Esophagus muscularis mucosa (tissue), 4 donors: ENCODE data around the gene BCS1L. TPM values are rescaled to one million over a fixed set of nuclear protein-coding genes. Genes with fewer than 3 reads are reported as not detected.

Experiments used
- DNase-seq: peaks from one replicate; pipeline ENCODE4 v3.0.0-alpha.2; 2017; ENCODE audit errors: extremely low spot score
- H3K27ac ChIP-seq, 4 donors: fragments of 200-600 bp; sonication (generic); replicated peaks in 1 of 4; 1 replicate in 3 of 4; 2 replicates in 1 of 4; pipeline ENCODE4 v1.5.1; 2016 to 2019; ENCODE audit warnings: mild to moderate bottlenecking in 1 of 4
- H3K27me3 ChIP-seq, 4 donors: fragments of 200-600 bp; sonication (generic); one replicate each; pipeline versions ENCODE4 v1.5.1 to v1.6.0; 2016 to 2019
- H3K36me3 ChIP-seq, 4 donors: fragments of 200-600 bp; sonication (generic); one replicate each; pipeline ENCODE4 v1.5.1; 2016 to 2019
- H3K4me1 ChIP-seq, 4 donors: fragments of 200-600 bp; sonication (generic); one replicate each; pipeline ENCODE4 v1.5.1; 2016 to 2019
- H3K4me3 ChIP-seq, 4 donors: fragments of 200-600 bp; sonication (generic); 1 replicate in 2 of 4; 2 replicates in 2 of 4; pipeline ENCODE4 v1.5.1; 2016 to 2019; ENCODE audit warnings: mild to moderate bottlenecking in 4 of 4, moderate library complexity in 1 of 4
- H3K9me3 ChIP-seq, 4 donors: fragments of 200-600 bp; sonication (generic); 1 replicate in 3 of 4; 2 replicates in 1 of 4; pipeline ENCODE4 v1.5.1; 2016 to 2019
- EP300 ChIP-seq: sonication (generic); formaldehyde crosslinking; IDR thresholded peaks from one replicate; pipeline ENCODE4 v1.6.1; 2017; ENCODE audit warnings: antibody characterized with exemption
- POLR2A ChIP-seq: fragments of 450-650 bp; IDR thresholded peaks from one replicate; pipeline ENCODE4 v1.6.1; 2017; ENCODE audit warnings: antibody characterized with exemption, moderate library complexity, mild to moderate bottlenecking, low read depth
- POLR2AphosphoS5 ChIP-seq, 2 donors: sonication (generic); formaldehyde crosslinking; IDR thresholded peaks; one replicate each; pipeline ENCODE4 v1.6.1; 2017; ENCODE audit warnings: antibody characterized with exemption in 2 of 2
- WGBS: methylation state at CpG from one replicate; pipeline ENCODE4 v1.1.5; 2018; 5-methylcytosine and 5-hydroxymethylcytosine counted together
- intact Hi-C: fragments of 100-400 bp; cut with DNase I; formaldehyde crosslinking; loops from one replicate; pipeline ENCODE4 v1.15.1; 2023
- total RNA-seq, 4 donors: library from RNA; depleted of rRNA; stranded (reverse); fragments of >200 nt; gene quantifications; one replicate each; pipeline versions ENCODE4 v1.1.0 to v1.2.1, GENCODE V29; 2016
- TF ChIP-seq, protein P1 (sequence below), 3 experiments: fragments of 200-600 bp in 2 of 3; fragments of 450-650 bp in 1 of 3; sonication (generic) in 2 of 3; IDR thresholded peaks; one replicate each; pipeline ENCODE4 v1.5.1; 2017 to 2019; ENCODE audit warnings: antibody characterized with exemption in 3 of 3, mild to moderate bottlenecking in 2 of 3, moderate library complexity in 1 of 3

Gene BCS1L
- total RNA-seq, 4 donors from 2014 or later = 21.3 to 27.3 (median 25.6) TPM

DNA sequence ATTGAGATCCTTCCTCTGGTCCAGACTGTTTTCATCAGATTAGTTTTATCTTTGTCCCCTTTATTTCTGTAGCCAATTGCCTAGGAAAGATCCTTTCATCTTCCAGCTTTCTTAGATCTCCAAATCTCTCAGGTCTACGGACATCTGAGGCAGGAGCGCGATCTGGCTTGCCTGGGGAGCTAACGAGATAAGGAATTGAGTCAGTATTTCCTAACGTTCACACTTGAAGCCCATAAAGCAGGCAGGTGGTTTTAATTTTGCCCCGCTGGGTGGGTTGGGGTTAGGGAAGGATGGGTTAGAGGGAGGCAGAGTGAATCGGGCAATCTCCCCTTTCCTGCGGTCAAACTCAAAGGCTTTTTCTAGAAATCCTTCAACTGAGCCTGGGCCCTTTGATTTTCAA, 50.4 kb downstream of the BCS1L start:
- H3K36me3 ChIP-seq = no peaks in the 10 kb centered on the region
- no peak for TF ChIP-seq POLR2A
- H3K27me3 ChIP-seq = no peaks in the 10 kb centered on the region
- no peak for DNase-seq
- H3K27ac ChIP-seq = no peak overlapping the region
- peaks cover 4 to 26% (median 20%) of the 10 kb centered on the region in 4 donors for H3K4me1 ChIP-seq
- no peaks in the 10 kb centered on the region for H3K9me3 ChIP-seq
- intact Hi-C loops = loop anchor here (5.0 kb wide), 1 partner anchor 137 kb away; no protein-coding TSS in a partner anchor
- H3K4me3 ChIP-seq = peak overlapping the region in 3 of 4 donors; percentile 83 to 95 (median 88)
- 90% methylated on average over 8 of the region's 8 CpGs for WGBS

DNA sequence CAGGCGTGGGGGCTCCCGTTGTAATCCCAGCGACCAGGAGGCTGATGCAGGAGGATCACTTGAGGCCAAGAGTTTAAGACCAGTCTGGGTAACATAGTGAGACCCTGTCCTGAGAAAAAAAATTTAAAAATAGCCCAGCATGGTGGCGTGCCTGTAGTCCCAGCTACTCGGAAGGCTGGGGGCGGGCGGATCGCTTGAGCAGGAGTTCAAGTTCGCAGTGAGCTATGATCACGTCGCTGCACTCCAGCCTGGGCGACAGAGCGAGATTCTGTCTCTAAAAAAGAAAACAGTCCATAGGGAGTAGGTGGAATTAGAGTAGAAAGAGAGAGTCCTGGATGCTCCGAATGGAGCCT, 50.8 kb downstream of the BCS1L start:
- WGBS = 55% methylated on average over 14 of the region's 14 CpGs
- peaks cover 4 to 27% (median 20%) of the 10 kb centered on the region in 4 donors for H3K4me1 ChIP-seq
- H3K9me3 ChIP-seq = no peaks in the 10 kb centered on the region
- TF ChIP-seq, protein P1, sequence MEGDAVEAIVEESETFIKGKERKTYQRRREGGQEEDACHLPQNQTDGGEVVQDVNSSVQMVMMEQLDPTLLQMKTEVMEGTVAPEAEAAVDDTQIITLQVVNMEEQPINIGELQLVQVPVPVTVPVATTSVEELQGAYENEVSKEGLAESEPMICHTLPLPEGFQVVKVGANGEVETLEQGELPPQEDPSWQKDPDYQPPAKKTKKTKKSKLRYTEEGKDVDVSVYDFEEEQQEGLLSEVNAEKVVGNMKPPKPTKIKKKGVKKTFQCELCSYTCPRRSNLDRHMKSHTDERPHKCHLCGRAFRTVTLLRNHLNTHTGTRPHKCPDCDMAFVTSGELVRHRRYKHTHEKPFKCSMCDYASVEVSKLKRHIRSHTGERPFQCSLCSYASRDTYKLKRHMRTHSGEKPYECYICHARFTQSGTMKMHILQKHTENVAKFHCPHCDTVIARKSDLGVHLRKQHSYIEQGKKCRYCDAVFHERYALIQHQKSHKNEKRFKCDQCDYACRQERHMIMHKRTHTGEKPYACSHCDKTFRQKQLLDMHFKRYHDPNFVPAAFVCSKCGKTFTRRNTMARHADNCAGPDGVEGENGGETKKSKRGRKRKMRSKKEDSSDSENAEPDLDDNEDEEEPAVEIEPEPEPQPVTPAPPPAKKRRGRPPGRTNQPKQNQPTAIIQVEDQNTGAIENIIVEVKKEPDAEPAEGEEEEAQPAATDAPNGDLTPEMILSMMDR (IDR thresholded peaks at IDR 0.05) = no peak
- TF ChIP-seq EP300 (no peak), POLR2AphosphoS5 (IDR thresholded peaks at IDR 0.05) (no peak)
- H3K27me3 ChIP-seq = no peaks in the 10 kb centered on the region
- H3K4me3 ChIP-seq = peak overlapping the region; percentile 83 to 95 (median 86)
- intact Hi-C loops = loop anchor here (5.0 kb wide), 1 partner anchor 137 kb away; no protein-coding TSS in a partner anchor
- no peaks in the 10 kb centered on the region for H3K36me3 ChIP-seq
- DNase-seq = no peak
- H3K27ac ChIP-seq = peak overlapping the region; percentile 92 to 97 (median 94)

DNA sequence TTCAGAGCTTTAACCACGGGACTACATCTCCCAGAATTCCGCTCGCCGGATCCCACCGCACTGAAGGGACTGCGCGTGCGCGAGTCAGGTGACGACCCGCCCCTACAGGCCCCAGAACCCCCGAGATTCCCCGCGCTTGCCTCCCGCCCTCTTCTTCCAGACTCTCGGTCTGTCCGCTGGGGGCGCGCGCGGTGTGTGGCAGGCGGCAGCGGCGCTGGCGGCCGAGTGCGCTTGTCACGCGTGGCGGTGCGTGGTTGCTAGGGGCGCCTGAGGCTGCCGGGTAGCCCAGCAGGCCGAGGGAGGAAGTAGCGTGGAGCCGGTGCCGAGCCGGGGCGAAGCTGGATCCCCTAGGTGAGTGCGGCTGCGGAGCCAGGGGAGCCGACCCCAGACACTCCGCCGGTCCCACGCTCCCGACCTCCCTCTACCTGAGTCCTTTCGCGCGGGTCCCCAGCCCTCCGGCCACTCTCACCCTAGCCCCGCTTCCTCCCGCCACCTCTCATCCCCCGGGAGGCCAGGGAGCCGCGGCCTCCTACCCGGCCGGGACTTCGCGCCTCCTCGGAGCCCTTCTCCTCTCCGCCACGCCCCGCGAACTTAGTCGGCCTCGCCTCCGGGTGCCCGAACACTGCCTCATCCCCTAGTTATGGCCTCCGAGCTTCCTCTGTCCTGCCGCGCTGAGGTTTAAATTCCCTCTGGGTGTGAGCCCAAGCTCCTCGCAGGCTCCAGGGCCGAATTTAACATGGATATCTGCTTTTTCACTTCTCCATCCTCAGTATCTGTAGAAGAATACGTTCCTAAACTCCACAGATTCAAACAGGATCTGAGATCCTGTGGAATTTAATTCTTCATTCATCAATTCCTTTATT, 51.4 kb downstream of the BCS1L start, which contains the start of gene TTLL4:
Gene TTLL4, plus strand, starts transcription at position 149 of the 863 bp plus-strand sequence. CDS start 26,842 bp downstream, outside the sequence.
- peak; percentile 90 to 93 for TF ChIP-seq POLR2AphosphoS5 (IDR thresholded peaks at IDR 0.05)
- TF ChIP-seq, protein P1 (IDR thresholded peaks at IDR 0.05) = peak; percentile 78 to 95 (median 86)
- peak; percentile 13 for TF ChIP-seq POLR2A
- no peak for TF ChIP-seq EP300
- H3K4me3 ChIP-seq = peak within 1 kb of the TSS; percentile 83 to 95 (median 86)
- no peaks in the 10 kb centered on the region for H3K27me3 ChIP-seq
- no peaks in the 10 kb centered on the region for H3K9me3 ChIP-seq
- no peaks in the 10 kb centered on the region for H3K36me3 ChIP-seq
- DNase-seq = peak; percentile 99
- peak within 1 kb of the TSS; percentile 92 to 97 (median 94) for H3K27ac ChIP-seq
- intact Hi-C loops = loop anchor here (5.0 kb wide), 1 partner anchor 136 kb away; no protein-coding TSS in a partner anchor
- peaks cover 4 to 33% (median 20%) of the 10 kb centered on the region in 4 donors for H3K4me1 ChIP-seq
- under 1% methylated on average over 47 of the region's 74 CpGs for WGBS

DNA sequence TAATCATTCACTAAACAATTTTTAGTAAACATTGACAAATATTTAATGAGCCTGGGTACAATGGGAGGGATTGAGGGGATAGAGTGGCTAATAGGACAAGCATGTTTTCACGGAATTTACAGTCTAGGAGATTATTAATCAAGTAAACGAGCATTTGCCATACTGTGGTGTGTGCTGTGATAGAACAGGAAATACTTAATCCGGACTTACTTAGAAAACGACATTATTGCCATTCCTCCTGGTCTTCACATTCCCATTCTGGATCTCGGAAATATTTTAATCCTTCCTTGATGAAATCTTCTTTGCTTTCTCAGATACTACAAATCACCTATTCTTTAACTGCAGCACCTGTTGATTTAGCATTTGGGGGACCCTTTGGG, 52.1 kb downstream of the BCS1L start:
- Histone ChIP-seq H3K27ac (peak overlapping the region; percentile 92 to 97 (median 94)), H3K27me3 (no peaks in the 10 kb centered on the region), H3K4me3 (peak overlapping the region; percentile 83 to 95 (median 86)), H3K9me3 (no peaks in the 10 kb centered on the region), H3K36me3 (no peaks in the 10 kb centered on the region), H3K4me1 (peaks cover 4 to 37% (median 21%) of the 10 kb centered on the region in 4 donors)
- TF ChIP-seq, protein P1 (IDR thresholded peaks at IDR 0.05) = no peak
- TF ChIP-seq EP300 (no peak), POLR2AphosphoS5 (IDR thresholded peaks at IDR 0.05) (no peak), POLR2A (no peak)
- WGBS = 7% methylated on average over 5 of the region's 5 CpGs
- intact Hi-C loops = loop anchor here (5.0 kb wide), 1 partner anchor 136 kb away; no protein-coding TSS in a partner anchor
- no peak for DNase-seq

Other genes with a start within 250 kb of the BCS1L start
- gene VIL1, start 240.6 kb upstream of the BCS1L start, total RNA-seq = under 1 TPM in 1 of 4 donors, not detected in 3; 0.86 TPM
- gene USP37, start 91.3 kb upstream of the BCS1L start, total RNA-seq = 10 to 100 TPM in 1 of 4 donors, 1 to 10 TPM in 3; 6.7 to 15.0 (median 8.5) TPM
- 10 to 100 TPM; 23.0 to 33.8 (median 28.8) TPM for gene CNOT9, start 90.8 kb upstream of the BCS1L start, total RNA-seq
- gene PLCD4, start 51.8 kb upstream of the BCS1L start, total RNA-seq = 1 to 10 TPM; 2.6 to 5.8 (median 4.8) TPM
- gene ZNF142, start 60 bp upstream of the BCS1L start, total RNA-seq = 10 to 100 TPM; 17.4 to 33.6 (median 26.3) TPM
- gene RNF25, start 12.3 kb downstream of the BCS1L start, total RNA-seq = 10 to 100 TPM; 16.6 to 27.5 (median 21.1) TPM
- 10 to 100 TPM; 12.1 to 19.1 (median 14.8) TPM for gene STK36, start 12.4 kb downstream of the BCS1L start, total RNA-seq
- 10 to 100 TPM in 2 of 4 donors, 1 to 10 TPM in 2; 5.8 to 11.3 (median 8.3) TPM for gene TTLL4, start 51.2 kb downstream of the BCS1L start, total RNA-seq
- 10 to 100 TPM; 20.7 to 26.3 (median 23.6) TPM for gene CYP27A1, start 122.5 kb downstream of the BCS1L start, total RNA-seq
- not detected for gene PRKAG3, start 172.1 kb downstream of the BCS1L start, total RNA-seq
- gene WNT6, start 200.1 kb downstream of the BCS1L start, total RNA-seq = 10 to 100 TPM in 2 of 4 donors, 1 to 10 TPM in 2; 2.9 to 14.3 (median 8.0) TPM
- under 1 TPM in 1 of 4 donors, not detected in 3; 0.17 TPM for gene WNT10A, start 221.2 kb downstream of the BCS1L start, total RNA-seq